ENCODE data around the gene ZBTB46. TPM values are rescaled to one million over a fixed set of nuclear protein-coding genes. Genes with fewer than 3 reads are reported as not detected.

The ZBTB46 gene
- total and polyA plus RNA-seq, 10 of the 15 experiments (the other 5 are each of a cell fraction or from before 2014, with no cell fraction given): 0.15 to 0.92 (median 0.34) TPM

- intact Hi-C loops (cut with micrococcal nuclease; ENCODE audit: unreplicated experiment) (no loop called here), in situ Hi-C loops (cut with MboI) (no loop called here)
- no peaks in the 10 kb centered on the region for H4K20me1 ChIP-seq (ENCODE audit: control insufficient read depth, insufficient read depth)
- no peaks in the 10 kb centered on the region for H3K36me3 ChIP-seq (ENCODE audit: control insufficient read depth in 2 of 2, insufficient read depth in 2 of 2, low read length in 1 of 2)
- WGBS (ENCODE audit: insufficient coverage, insufficient replicate concordance, low lambda C conversion rate, missing lambda C conversion rate): 81% methylated on average over 5 of the region's 7 CpGs
- no peak overlapping the region for H3K4me3 ChIP-seq
- no peak overlapping the region for H3K9ac ChIP-seq (ENCODE audit: control insufficient read depth, insufficient read depth, low read length)
- no peak overlapping the region for H3K4me2 ChIP-seq (ENCODE audit: control insufficient read depth, insufficient read depth)
- CTCF ChIA-PET: no interaction called here
- H3K27ac ChIP-seq (ENCODE audit: control insufficient read depth, insufficient read depth): no peak overlapping the region
- H2AFZ ChIP-seq (ENCODE audit: control insufficient read depth, low read depth, low read length): no peak overlapping the region
- RAD21 ChIA-PET (ENCODE audit: unreplicated experiment): no interaction called here
- H3K9me3 ChIP-seq (replicated peaks; ENCODE audit: control insufficient read depth, insufficient read depth, low read length): no peaks in the 10 kb centered on the region
- BruUV-seq (replicated peaks): no TSS peak
- TF ChIP-seq, protein P1, sequence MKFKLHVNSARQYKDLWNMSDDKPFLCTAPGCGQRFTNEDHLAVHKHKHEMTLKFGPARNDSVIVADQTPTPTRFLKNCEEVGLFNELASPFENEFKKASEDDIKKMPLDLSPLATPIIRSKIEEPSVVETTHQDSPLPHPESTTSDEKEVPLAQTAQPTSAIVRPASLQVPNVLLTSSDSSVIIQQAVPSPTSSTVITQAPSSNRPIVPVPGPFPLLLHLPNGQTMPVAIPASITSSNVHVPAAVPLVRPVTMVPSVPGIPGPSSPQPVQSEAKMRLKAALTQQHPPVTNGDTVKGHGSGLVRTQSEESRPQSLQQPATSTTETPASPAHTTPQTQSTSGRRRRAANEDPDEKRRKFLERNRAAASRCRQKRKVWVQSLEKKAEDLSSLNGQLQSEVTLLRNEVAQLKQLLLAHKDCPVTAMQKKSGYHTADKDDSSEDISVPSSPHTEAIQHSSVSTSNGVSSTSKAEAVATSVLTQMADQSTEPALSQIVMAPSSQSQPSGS (IDR thresholded peaks at IDR 0.05; ENCODE audit: low read length): no peak
- TF ChIP-seq ZNF217 (IDR thresholded peaks at IDR 0.05) (no peak), RCOR1 (conservative IDR thresholded peaks at IDR 0.05; ENCODE audit: low read depth, low read length) (no peak), NBN (IDR thresholded peaks at IDR 0.05) (no peak), SMAD1 (IDR thresholded peaks at IDR 0.05; ENCODE audit: low read depth, partially characterized antibody) (no peak), SIN3A (IDR thresholded peaks at IDR 0.05; ENCODE audit: low read depth, low read length) (no peak), HSF1 (IDR thresholded peaks at IDR 0.05; ENCODE audit: low read depth, low read length) (no peak), ZBED1 (IDR thresholded peaks at IDR 0.05; ENCODE audit: borderline replicate concordance) (no peak), PBX3 (IDR thresholded peaks at IDR 0.05; ENCODE audit: insufficient replicate concordance, low read depth, low read length) (no peak), TAF1 (IDR thresholded peaks at IDR 0.05; ENCODE audit: borderline replicate concordance, low read depth, low read length) (no peak), POU2F2 (IDR thresholded peaks at IDR 0.05; ENCODE audit: borderline replicate concordance, low read depth, low read length) (no peak), POLR2A (IDR thresholded peaks at IDR 0.05; ENCODE audit: low read depth, low read length) (no peak), MTA3 (IDR thresholded peaks at IDR 0.05; ENCODE audit: borderline replicate concordance, low read length) (no peak), IKZF1 (conservative IDR thresholded peaks at IDR 0.05) (no peak), ZNF24 (IDR thresholded peaks at IDR 0.05) (no peak), EP300 (IDR thresholded peaks at IDR 0.05; ENCODE audit: borderline replicate concordance in 1 of 2, control insufficient read depth in 1 of 2, low read depth in 2 of 2, low read length in 2 of 2) (no peak), CHD1 (IDR thresholded peaks at IDR 0.05; ENCODE audit: low read depth, low read length) (no peak), HDAC6 (IDR thresholded peaks at IDR 0.05; ENCODE audit: unreplicated experiment) (no peak)
- TF ChIP-seq, protein P2, sequence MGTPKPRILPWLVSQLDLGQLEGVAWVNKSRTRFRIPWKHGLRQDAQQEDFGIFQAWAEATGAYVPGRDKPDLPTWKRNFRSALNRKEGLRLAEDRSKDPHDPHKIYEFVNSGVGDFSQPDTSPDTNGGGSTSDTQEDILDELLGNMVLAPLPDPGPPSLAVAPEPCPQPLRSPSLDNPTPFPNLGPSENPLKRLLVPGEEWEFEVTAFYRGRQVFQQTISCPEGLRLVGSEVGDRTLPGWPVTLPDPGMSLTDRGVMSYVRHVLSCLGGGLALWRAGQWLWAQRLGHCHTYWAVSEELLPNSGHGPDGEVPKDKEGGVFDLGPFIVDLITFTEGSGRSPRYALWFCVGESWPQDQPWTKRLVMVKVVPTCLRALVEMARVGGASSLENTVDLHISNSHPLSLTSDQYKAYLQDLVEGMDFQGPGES (IDR thresholded peaks at IDR 0.05): no peak
- POLR2A ChIA-PET: no interaction called here
- DNase-seq (ENCODE audit: low read depth, low spot score) (no peak), FAIRE-seq (no peak), ATAC-seq (no peak)
- SMC1A ChIA-PET (ENCODE audit: uncharacterized antibody, unreplicated experiment): no interaction called here
- H3K27me3 ChIP-seq (replicated peaks in 1 of 2; ENCODE audit: control insufficient read depth in 2 of 2, insufficient read depth in 2 of 2, low read length in 1 of 2): no peaks in the 10 kb centered on the region
- no peaks in the 10 kb centered on the region for H3K79me2 ChIP-seq (ENCODE audit: control insufficient read depth, insufficient read depth, low read length)
- H3K4me1 ChIP-seq (ENCODE audit: control insufficient read depth, insufficient read depth, low read length): no peaks in the 10 kb centered on the region
Observed at GRCh38 chr20:63765902-63766301, 65.2 kb downstream of the ZBTB46 start.

Measured in GM12878 (cell line).